SK-N-MC (cell line): ENCODE results near the gene RGSL1.

ENCODE experiments used
- FOXP2 ChIP-seq: optimal IDR thresholded peaks from 2 replicates; pipeline ENCODE3; 2011; ENCODE audit warnings: mild to moderate bottlenecking, moderate library complexity; ENCODE audit not compliant: insufficient read depth; ENCODE audit errors: extremely low read length, control extremely low read depth
- POLR2AphosphoS5 ChIP-seq: IDR thresholded peaks from 2 replicates; pipeline ENCODE4 v1.6.1; 2012; ENCODE audit warnings: mild to moderate bottlenecking, low read depth, low read length, borderline replicate concordance

DNA sequence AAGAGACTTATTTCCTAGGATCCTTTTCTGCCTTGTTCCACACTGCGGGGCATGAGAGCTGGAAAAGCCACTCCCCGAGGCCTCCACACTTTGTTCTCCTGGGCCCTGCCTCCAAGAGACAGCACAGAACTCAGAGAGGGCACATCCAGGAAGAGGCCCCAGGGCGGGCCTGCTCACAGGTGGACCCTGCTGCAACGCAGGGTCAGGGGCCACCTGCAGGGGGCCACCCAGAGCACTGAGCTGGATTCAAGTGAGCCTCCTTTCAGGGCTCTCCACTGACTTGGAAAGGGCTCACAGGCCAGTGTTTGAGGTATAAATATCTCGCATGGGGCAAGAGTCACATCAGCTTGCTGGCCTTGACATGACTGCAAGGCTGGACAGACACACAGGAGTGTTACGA is 149.4 kb downstream of the RGSL1 start:
- TF ChIP-seq POLR2AphosphoS5 (no peak), FOXP2 (no peak)
